SK-N-MC (cell line): ENCODE data around the gene GDPD1.

Experiments
- EZH2 ChIP-seq: fragments of 200-600 bp; sonication (generic); IDR thresholded peaks from one replicate; pipeline ENCODE4 v1.6.1; 2017; ENCODE audit warnings: antibody characterized with exemption
- POLR2AphosphoS5 ChIP-seq: IDR thresholded peaks from 2 replicates; pipeline ENCODE4 v1.6.1; 2012; ENCODE audit warnings: mild to moderate bottlenecking, low read depth, low read length, borderline replicate concordance

DNA sequence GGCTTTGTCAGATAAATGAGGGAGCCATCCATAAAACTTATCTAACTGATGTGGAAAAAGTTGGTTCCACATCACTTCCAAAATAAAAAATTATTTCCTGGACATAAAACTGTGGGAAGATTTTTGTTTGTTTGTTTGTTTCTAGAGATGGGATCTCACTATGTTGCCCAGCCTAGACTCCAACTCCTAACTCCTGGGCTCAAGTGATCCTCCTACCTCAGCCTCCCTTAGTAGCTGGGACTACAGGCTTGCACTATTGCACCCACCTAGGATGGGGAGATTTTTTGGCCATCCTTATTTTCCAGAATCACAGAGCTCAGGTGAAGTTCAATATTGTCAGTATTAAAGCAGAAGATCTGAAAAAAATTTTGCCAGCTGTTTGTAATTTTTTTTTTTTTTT, 34.3 kb upstream of the GDPD1 start:
- TF ChIP-seq POLR2AphosphoS5 (no peak), EZH2 (no peak)
